ENCODE data around the gene HAPLN3.

DNA sequence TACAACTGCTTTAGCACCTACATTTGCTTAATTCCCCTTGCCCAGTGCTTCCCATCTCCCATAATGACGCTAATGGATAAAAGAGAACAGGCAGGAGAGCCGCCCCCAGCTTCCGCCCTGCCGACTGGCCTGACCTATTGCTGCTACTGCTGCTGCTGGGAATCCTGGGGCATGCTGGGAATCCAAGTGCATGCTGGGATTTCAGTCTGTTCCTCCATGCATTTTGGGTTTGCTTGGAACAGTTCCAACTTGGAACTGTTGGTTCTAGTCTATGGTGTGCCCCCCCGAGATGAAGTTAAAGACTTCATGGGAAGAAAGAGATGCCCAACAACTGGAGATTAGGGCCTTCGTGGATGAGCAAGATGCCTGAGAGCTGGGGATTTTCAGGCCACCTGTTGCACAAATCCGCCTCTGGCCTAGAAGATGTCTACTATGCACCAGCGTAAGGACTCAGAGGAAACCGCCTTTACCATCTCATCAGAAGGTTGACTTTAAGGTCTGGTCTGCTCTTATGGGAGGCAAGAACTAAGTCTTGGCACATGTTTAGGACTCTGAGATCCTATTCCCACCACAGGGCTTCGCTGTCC lies 29.0 kb downstream of the HAPLN3 start:
- no peak for TF ChIP-seq SMC3 (IDR thresholded peaks at IDR 0.05)
- TF ChIP-seq MYC (IDR thresholded peaks at IDR 0.05; ENCODE audit: borderline replicate concordance, low read length) = no peak
- TF ChIP-seq, protein P1, sequence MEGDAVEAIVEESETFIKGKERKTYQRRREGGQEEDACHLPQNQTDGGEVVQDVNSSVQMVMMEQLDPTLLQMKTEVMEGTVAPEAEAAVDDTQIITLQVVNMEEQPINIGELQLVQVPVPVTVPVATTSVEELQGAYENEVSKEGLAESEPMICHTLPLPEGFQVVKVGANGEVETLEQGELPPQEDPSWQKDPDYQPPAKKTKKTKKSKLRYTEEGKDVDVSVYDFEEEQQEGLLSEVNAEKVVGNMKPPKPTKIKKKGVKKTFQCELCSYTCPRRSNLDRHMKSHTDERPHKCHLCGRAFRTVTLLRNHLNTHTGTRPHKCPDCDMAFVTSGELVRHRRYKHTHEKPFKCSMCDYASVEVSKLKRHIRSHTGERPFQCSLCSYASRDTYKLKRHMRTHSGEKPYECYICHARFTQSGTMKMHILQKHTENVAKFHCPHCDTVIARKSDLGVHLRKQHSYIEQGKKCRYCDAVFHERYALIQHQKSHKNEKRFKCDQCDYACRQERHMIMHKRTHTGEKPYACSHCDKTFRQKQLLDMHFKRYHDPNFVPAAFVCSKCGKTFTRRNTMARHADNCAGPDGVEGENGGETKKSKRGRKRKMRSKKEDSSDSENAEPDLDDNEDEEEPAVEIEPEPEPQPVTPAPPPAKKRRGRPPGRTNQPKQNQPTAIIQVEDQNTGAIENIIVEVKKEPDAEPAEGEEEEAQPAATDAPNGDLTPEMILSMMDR (IDR thresholded peaks at IDR 0.05) = no peak
- TF ChIP-seq ESRRA (IDR thresholded peaks at IDR 0.05; ENCODE audit: borderline replicate concordance, low read length) = no peak
- TF ChIP-seq, protein P2, sequence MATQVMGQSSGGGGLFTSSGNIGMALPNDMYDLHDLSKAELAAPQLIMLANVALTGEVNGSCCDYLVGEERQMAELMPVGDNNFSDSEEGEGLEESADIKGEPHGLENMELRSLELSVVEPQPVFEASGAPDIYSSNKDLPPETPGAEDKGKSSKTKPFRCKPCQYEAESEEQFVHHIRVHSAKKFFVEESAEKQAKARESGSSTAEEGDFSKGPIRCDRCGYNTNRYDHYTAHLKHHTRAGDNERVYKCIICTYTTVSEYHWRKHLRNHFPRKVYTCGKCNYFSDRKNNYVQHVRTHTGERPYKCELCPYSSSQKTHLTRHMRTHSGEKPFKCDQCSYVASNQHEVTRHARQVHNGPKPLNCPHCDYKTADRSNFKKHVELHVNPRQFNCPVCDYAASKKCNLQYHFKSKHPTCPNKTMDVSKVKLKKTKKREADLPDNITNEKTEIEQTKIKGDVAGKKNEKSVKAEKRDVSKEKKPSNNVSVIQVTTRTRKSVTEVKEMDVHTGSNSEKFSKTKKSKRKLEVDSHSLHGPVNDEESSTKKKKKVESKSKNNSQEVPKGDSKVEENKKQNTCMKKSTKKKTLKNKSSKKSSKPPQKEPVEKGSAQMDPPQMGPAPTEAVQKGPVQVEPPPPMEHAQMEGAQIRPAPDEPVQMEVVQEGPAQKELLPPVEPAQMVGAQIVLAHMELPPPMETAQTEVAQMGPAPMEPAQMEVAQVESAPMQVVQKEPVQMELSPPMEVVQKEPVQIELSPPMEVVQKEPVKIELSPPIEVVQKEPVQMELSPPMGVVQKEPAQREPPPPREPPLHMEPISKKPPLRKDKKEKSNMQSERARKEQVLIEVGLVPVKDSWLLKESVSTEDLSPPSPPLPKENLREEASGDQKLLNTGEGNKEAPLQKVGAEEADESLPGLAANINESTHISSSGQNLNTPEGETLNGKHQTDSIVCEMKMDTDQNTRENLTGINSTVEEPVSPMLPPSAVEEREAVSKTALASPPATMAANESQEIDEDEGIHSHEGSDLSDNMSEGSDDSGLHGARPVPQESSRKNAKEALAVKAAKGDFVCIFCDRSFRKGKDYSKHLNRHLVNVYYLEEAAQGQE (IDR thresholded peaks at IDR 0.05) = no peak
- no peak for TF ChIP-seq POLR2A (IDR thresholded peaks at IDR 0.05; ENCODE audit: low read length)
- no peak for TF ChIP-seq ZSCAN20 (CRISPR knock-in tag; IDR thresholded peaks at IDR 0.05)
- no peak for TF ChIP-seq RAD21 (conservative IDR thresholded peaks at IDR 0.05 in 1 of 2, IDR thresholded peaks at IDR 0.05 in 1 of 2)
- no peak for TF ChIP-seq JUN (IDR thresholded peaks at IDR 0.05)
- TF ChIP-seq, protein P3, sequence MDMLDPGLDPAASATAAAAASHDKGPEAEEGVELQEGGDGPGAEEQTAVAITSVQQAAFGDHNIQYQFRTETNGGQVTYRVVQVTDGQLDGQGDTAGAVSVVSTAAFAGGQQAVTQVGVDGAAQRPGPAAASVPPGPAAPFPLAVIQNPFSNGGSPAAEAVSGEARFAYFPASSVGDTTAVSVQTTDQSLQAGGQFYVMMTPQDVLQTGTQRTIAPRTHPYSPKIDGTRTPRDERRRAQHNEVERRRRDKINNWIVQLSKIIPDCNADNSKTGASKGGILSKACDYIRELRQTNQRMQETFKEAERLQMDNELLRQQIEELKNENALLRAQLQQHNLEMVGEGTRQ (IDR thresholded peaks at IDR 0.05) = no peak
- no peak for TF ChIP-seq NFE2L2 (conservative IDR thresholded peaks at IDR 0.05; ENCODE audit: low read length)
- TF ChIP-seq TFCP2L1 (CRISPR knock-in tag; IDR thresholded peaks at IDR 0.05) = no peak

All from A549 (cell line).